Activated CD4-positive, alpha-beta memory T cell treated with anti-CD3 and anti-CD28 coated beads, Interleukin-2, amount 10 ng/mL, durations not matched to agents 7 days and 5 days (primary cell): ENCODE data around the gene DCTD. TPM values are rescaled to one million over a fixed set of nuclear protein-coding genes. Genes with fewer than 3 reads are reported as not detected.

Experiments
- CTCF ChIA-PET: fragments of 350-600 bp; sonication (Branson Sonifier 250); formaldehyde crosslinking; loops from one replicate; lab custom pipeline; 2021; ENCODE audit warnings: antibody characterized with exemption, inconsistent platforms; lab: Charles Lee
- POLR2A ChIA-PET: fragments of 350-600 bp; sonication (Branson Sonifier 250); formaldehyde crosslinking; loops from one replicate; lab custom pipeline; 2021; ENCODE audit warnings: antibody characterized with exemption; lab: Charles Lee
- DNase-seq: peaks from one replicate; pipeline ENCODE4 v3.0.0-alpha.2; 2020
- H3K27ac Mint-ChIP-seq: one replicate; pipeline ENCODE4 v1.8.0; 2021; ENCODE audit warnings: mild to moderate bottlenecking, mixed read lengths
- H3K27me3 Mint-ChIP-seq: one replicate; pipeline ENCODE4 v1.8.0; 2021; ENCODE audit warnings: mixed read lengths
- H3K36me3 Mint-ChIP-seq: one replicate; pipeline ENCODE4 v1.8.0; 2021; ENCODE audit warnings: low read depth, mixed read lengths
- H3K4me1 Mint-ChIP-seq: one replicate; pipeline ENCODE4 v1.8.0; 2021; ENCODE audit warnings: mixed read lengths
- H3K4me3 Mint-ChIP-seq: one replicate; pipeline ENCODE4 v1.8.0; 2021; ENCODE audit warnings: mild to moderate bottlenecking, mixed read lengths
- H3K9me3 Mint-ChIP-seq: one replicate; pipeline ENCODE4 v1.8.0; 2021; ENCODE audit warnings: mixed read lengths
- total RNA-seq, 2 experiments: library from RNA; stranded (reverse); gene quantifications; one replicate each; pipeline ENCODE4 v1.2.3, GENCODE V29; 2021

Gene DCTD
- total RNA-seq, 2 experiments from 2014 or later: 71.0 to 72.9 TPM

- Mint-ChIP-seq H3K27me3 (no peaks in the 10 kb centered on the region), H3K36me3 (no peaks in the 10 kb centered on the region), H3K27ac (no peak overlapping the region), H3K4me3 (no peak overlapping the region), H3K9me3 (no peaks in the 10 kb centered on the region), H3K4me1 (no peaks in the 10 kb centered on the region)
- no peak for DNase-seq
- ChIA-PET POLR2A (no interaction called here), CTCF (no interaction called here)
Measured at GRCh38 chr4:182874304-182874751, 42.9 kb downstream of the DCTD start.

- no peak for DNase-seq
- Mint-ChIP-seq H3K4me1 (no peaks in the 10 kb centered on the region), H3K27me3 (no peaks in the 10 kb centered on the region), H3K4me3 (no peak overlapping the region), H3K27ac (no peak overlapping the region), H3K9me3 (no peaks in the 10 kb centered on the region), H3K36me3 (no peaks in the 10 kb centered on the region)
- POLR2A ChIA-PET: no interaction called here
- CTCF ChIA-PET: no interaction called here
Measured at GRCh38 chr4:182873726-182874125, 43.5 kb downstream of the DCTD start.

GRCh38 chr4:182873289-182873688 is 43.9 kb downstream of the DCTD start:
- H3K9me3 Mint-ChIP-seq: no peaks in the 10 kb centered on the region
- ChIA-PET POLR2A (no interaction called here), CTCF (no interaction called here)
- H3K4me3 Mint-ChIP-seq: no peak overlapping the region
- no peak for DNase-seq
- H3K4me1 Mint-ChIP-seq: no peaks in the 10 kb centered on the region
- no peak overlapping the region for H3K27ac Mint-ChIP-seq
- no peaks in the 10 kb centered on the region for H3K36me3 Mint-ChIP-seq
- H3K27me3 Mint-ChIP-seq: no peaks in the 10 kb centered on the region

GRCh38 chr4:182872886-182873285 is 44.3 kb downstream of the DCTD start:
- Mint-ChIP-seq H3K27me3 (no peaks in the 10 kb centered on the region), H3K4me3 (no peak overlapping the region), H3K9me3 (no peaks in the 10 kb centered on the region), H3K4me1 (no peaks in the 10 kb centered on the region), H3K36me3 (no peaks in the 10 kb centered on the region), H3K27ac (no peak overlapping the region)
- ChIA-PET CTCF (interaction anchor here (0.6 kb wide), 1 partner anchor 177 kb away, joined by 3 read pairs; no protein-coding TSS in a partner anchor), POLR2A (no interaction called here)
- DNase-seq: no peak

- H3K36me3 Mint-ChIP-seq: no peaks in the 10 kb centered on the region
- no peaks in the 10 kb centered on the region for H3K9me3 Mint-ChIP-seq
- H3K27ac Mint-ChIP-seq: no peak overlapping the region
- no peak for DNase-seq
- H3K27me3 Mint-ChIP-seq: no peaks in the 10 kb centered on the region
- POLR2A ChIA-PET: no interaction called here
- no peaks in the 10 kb centered on the region for H3K4me1 Mint-ChIP-seq
- CTCF ChIA-PET: interaction anchor here (0.7 kb wide), 1 partner anchor 1691 kb away, joined by 3 read pairs; no protein-coding TSS in a partner anchor
- no peak overlapping the region for H3K4me3 Mint-ChIP-seq
Measured at GRCh38 chr4:182871616-182872015, 45.6 kb downstream of the DCTD start.

GRCh38 chr4:182869697-182870096 is 47.5 kb downstream of the DCTD start:
- DNase-seq: no peak
- Mint-ChIP-seq H3K4me3 (no peak overlapping the region), H3K36me3 (no peaks in the 10 kb centered on the region), H3K4me1 (peaks cover 1% of the 10 kb centered on the region), H3K9me3 (no peaks in the 10 kb centered on the region), H3K27ac (no peak overlapping the region), H3K27me3 (peaks cover 2% of the 10 kb centered on the region)
- ChIA-PET POLR2A (no interaction called here), CTCF (no interaction called here)

GRCh38 chr4:182866746-182867145 is 50.4 kb downstream of the DCTD start:
- CTCF ChIA-PET: no interaction called here
- POLR2A ChIA-PET: no interaction called here
- DNase-seq: no peak
- Mint-ChIP-seq H3K27ac (no peak overlapping the region), H3K9me3 (no peaks in the 10 kb centered on the region), H3K27me3 (peaks cover 2% of the 10 kb centered on the region), H3K36me3 (no peaks in the 10 kb centered on the region), H3K4me3 (no peak overlapping the region), H3K4me1 (peaks cover 1% of the 10 kb centered on the region)

- Mint-ChIP-seq H3K36me3 (no peaks in the 10 kb centered on the region), H3K27ac (no peak overlapping the region), H3K27me3 (peaks cover 2% of the 10 kb centered on the region), H3K4me1 (peaks cover 1% of the 10 kb centered on the region), H3K4me3 (no peak overlapping the region), H3K9me3 (peaks cover 4% of the 10 kb centered on the region)
- ChIA-PET CTCF (no interaction called here), POLR2A (no interaction called here)
- DNase-seq: no peak
Measured at GRCh38 chr4:182863501-182863900, 53.7 kb downstream of the DCTD start.

- POLR2A ChIA-PET: no interaction called here
- Mint-ChIP-seq H3K4me3 (no peak overlapping the region), H3K27me3 (peaks cover 2% of the 10 kb centered on the region), H3K36me3 (no peaks in the 10 kb centered on the region), H3K4me1 (peaks cover 1% of the 10 kb centered on the region), H3K27ac (no peak overlapping the region), H3K9me3 (peaks cover 4% of the 10 kb centered on the region)
- CTCF ChIA-PET: no interaction called here
- no peak for DNase-seq
Measured at GRCh38 chr4:182862921-182863320, 54.3 kb downstream of the DCTD start.

- DNase-seq: no peak
- Mint-ChIP-seq H3K4me1 (peaks cover 1% of the 10 kb centered on the region), H3K36me3 (no peaks in the 10 kb centered on the region), H3K4me3 (no peak overlapping the region), H3K27me3 (peaks cover 2% of the 10 kb centered on the region), H3K27ac (no peak overlapping the region), H3K9me3 (peaks cover 4% of the 10 kb centered on the region)
- CTCF ChIA-PET: no interaction called here
- POLR2A ChIA-PET: no interaction called here
Measured at GRCh38 chr4:182862141-182862875, 54.9 kb downstream of the DCTD start.

- peaks cover 1% of the 10 kb centered on the region for H3K4me1 Mint-ChIP-seq
- ChIA-PET POLR2A (no interaction called here), CTCF (no interaction called here)
- H3K4me3 Mint-ChIP-seq: no peak overlapping the region
- H3K36me3 Mint-ChIP-seq: no peaks in the 10 kb centered on the region
- DNase-seq: no peak
- H3K9me3 Mint-ChIP-seq: peaks cover 4% of the 10 kb centered on the region
- no peak overlapping the region for H3K27ac Mint-ChIP-seq
- peaks cover 2% of the 10 kb centered on the region for H3K27me3 Mint-ChIP-seq
Measured at GRCh38 chr4:182861346-182861745, 55.8 kb downstream of the DCTD start.

- DNase-seq: no peak
- H3K36me3 Mint-ChIP-seq: no peaks in the 10 kb centered on the region
- no peaks in the 10 kb centered on the region for H3K27me3 Mint-ChIP-seq
- no peak overlapping the region for H3K27ac Mint-ChIP-seq
- H3K4me3 Mint-ChIP-seq: no peak overlapping the region
- POLR2A ChIA-PET: no interaction called here
- H3K4me1 Mint-ChIP-seq: no peaks in the 10 kb centered on the region
- CTCF ChIA-PET: no interaction called here
- H3K9me3 Mint-ChIP-seq: peaks cover 4% of the 10 kb centered on the region
Measured at GRCh38 chr4:182859730-182860129, 57.5 kb downstream of the DCTD start.

- CTCF ChIA-PET: no interaction called here
- Mint-ChIP-seq H3K4me1 (no peaks in the 10 kb centered on the region), H3K36me3 (no peaks in the 10 kb centered on the region), H3K27ac (no peak overlapping the region), H3K27me3 (no peaks in the 10 kb centered on the region), H3K4me3 (no peak overlapping the region), H3K9me3 (peaks cover 4% of the 10 kb centered on the region)
- no peak for DNase-seq
- POLR2A ChIA-PET: no interaction called here
Measured at GRCh38 chr4:182858711-182859110, 58.5 kb downstream of the DCTD start.

GRCh38 chr4:182856862-182857261 is 60.3 kb downstream of the DCTD start:
- Mint-ChIP-seq H3K27me3 (no peaks in the 10 kb centered on the region), H3K36me3 (no peaks in the 10 kb centered on the region), H3K27ac (no peak overlapping the region), H3K4me1 (no peaks in the 10 kb centered on the region), H3K4me3 (no peak overlapping the region), H3K9me3 (peaks cover 4% of the 10 kb centered on the region)
- DNase-seq: no peak
- POLR2A ChIA-PET: no interaction called here
- CTCF ChIA-PET: no interaction called here
